ENCODE data around the gene NGFR.

Gene NGFR

DNA sequence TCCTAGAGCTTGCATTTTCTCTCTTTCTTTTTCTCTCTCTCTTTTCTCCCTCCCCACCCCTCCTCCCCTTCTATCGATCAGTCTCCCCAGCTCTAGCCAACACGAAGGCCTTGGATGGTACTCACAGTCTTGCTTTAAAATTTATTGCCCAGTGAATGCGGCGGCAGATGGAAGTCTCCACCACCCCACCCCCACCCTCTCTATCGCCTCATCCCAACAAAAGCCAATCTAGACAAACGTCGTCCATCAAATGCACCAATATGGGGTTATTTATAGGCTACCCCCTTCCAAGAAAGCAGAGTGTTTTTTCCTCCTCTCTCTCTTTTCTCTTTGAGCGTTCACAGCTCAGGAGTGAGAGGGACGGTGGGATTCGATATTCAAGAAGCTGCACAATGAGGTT is 10.5 kb upstream of the NGFR start:
- no peaks in the 10 kb centered on the region for H3K36me3 ChIP-seq (ENCODE audit: control insufficient read depth, low read length)
- H3K4me2 ChIP-seq (ENCODE audit: low read length) = no peak overlapping the region
- no peak overlapping the region for H3K27ac ChIP-seq (ENCODE audit: low read depth, low read length)
- H4K20me1 ChIP-seq (ENCODE audit: control insufficient read depth, insufficient read depth, low read depth, low read length) = no peaks in the 10 kb centered on the region
- no peaks in the 10 kb centered on the region for H3K79me2 ChIP-seq (ENCODE audit: control insufficient read depth, low read length)
- H3K4me3 ChIP-seq (ENCODE audit: low read length) = no peak overlapping the region
- TF ChIP-seq EZH2phosphoT487 (IDR thresholded peaks at IDR 0.05; ENCODE audit: borderline replicate concordance, low read length) = no peak
- TF ChIP-seq, protein P1, sequence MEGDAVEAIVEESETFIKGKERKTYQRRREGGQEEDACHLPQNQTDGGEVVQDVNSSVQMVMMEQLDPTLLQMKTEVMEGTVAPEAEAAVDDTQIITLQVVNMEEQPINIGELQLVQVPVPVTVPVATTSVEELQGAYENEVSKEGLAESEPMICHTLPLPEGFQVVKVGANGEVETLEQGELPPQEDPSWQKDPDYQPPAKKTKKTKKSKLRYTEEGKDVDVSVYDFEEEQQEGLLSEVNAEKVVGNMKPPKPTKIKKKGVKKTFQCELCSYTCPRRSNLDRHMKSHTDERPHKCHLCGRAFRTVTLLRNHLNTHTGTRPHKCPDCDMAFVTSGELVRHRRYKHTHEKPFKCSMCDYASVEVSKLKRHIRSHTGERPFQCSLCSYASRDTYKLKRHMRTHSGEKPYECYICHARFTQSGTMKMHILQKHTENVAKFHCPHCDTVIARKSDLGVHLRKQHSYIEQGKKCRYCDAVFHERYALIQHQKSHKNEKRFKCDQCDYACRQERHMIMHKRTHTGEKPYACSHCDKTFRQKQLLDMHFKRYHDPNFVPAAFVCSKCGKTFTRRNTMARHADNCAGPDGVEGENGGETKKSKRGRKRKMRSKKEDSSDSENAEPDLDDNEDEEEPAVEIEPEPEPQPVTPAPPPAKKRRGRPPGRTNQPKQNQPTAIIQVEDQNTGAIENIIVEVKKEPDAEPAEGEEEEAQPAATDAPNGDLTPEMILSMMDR (IDR thresholded peaks at IDR 0.05; ENCODE audit: low read depth, low read length, poor library complexity, severe bottlenecking) = no peak
- H3K4me1 ChIP-seq (ENCODE audit: control insufficient read depth, low read length) = peaks cover 4% of the 10 kb centered on the region; the same call in 1 of the 2 replicates
- no peaks in the 10 kb centered on the region for H3K9me2 ChIP-seq (replicated peaks; ENCODE audit: control insufficient read depth, low read length)
- peaks cover 61% of the 10 kb centered on the region for H3K27me3 ChIP-seq (ENCODE audit: control insufficient read depth, low read length)
- no peaks in the 10 kb centered on the region for H3K9me3 ChIP-seq (ENCODE audit: control insufficient read depth, insufficient read depth, low read length)
- H3F3A ChIP-seq (ENCODE audit: control insufficient read depth, insufficient read depth) = no peaks in the 10 kb centered on the region

DNA sequence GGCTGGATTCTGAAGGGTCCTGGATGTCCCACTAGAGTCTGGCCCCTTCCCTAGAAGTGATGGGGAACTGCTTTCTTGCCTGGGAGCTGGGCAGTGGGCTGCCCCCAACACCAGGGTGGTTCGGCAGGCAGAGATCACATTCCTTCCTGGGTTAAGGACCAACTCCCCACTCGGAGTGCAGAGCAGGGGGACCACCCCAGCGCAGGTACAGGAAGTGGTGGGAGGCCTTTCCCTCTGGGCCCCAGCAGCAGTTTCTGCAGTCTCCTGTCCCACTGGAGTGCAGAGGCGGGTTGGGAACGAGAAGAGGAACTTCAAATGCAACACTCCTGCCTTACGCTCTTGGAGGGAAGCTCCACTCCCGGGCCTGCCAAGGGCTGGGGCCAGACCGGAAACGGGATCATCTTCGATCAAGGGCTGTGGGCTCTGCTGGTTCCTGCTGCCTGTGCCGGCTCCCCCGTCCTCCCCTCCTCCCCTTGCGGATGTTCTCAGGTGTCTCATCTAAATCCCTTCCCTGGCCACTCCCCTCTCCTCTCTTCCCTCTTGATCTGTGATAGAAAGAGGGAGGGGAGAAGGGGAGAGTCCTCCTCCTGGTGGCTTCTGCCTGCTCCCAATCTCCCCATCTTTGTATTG is 9.0 kb upstream of the NGFR start:
- Histone ChIP-seq H3K27me3 (ENCODE audit: control insufficient read depth, low read length) (peaks cover 64% of the 10 kb centered on the region), H3K9me3 (ENCODE audit: control insufficient read depth, insufficient read depth, low read length) (no peaks in the 10 kb centered on the region), H3K79me2 (ENCODE audit: control insufficient read depth, low read length) (no peaks in the 10 kb centered on the region), H3K4me1 (ENCODE audit: control insufficient read depth, low read length) (peaks cover 4% of the 10 kb centered on the region; the same call in 1 of the 2 replicates), H3K9me2 (replicated peaks; ENCODE audit: control insufficient read depth, low read length) (no peaks in the 10 kb centered on the region), H3K4me3 (ENCODE audit: low read length) (no peak overlapping the region), H4K20me1 (ENCODE audit: control insufficient read depth, insufficient read depth, low read depth, low read length) (no peaks in the 10 kb centered on the region), H3F3A (ENCODE audit: control insufficient read depth, insufficient read depth) (no peaks in the 10 kb centered on the region), H3K36me3 (ENCODE audit: control insufficient read depth, low read length) (no peaks in the 10 kb centered on the region), H3K4me2 (ENCODE audit: low read length) (no peak overlapping the region), H3K27ac (ENCODE audit: low read depth, low read length) (no peak overlapping the region)
- TF ChIP-seq, protein P1 (IDR thresholded peaks at IDR 0.05; ENCODE audit: low read depth, low read length, poor library complexity, severe bottlenecking) = no peak
- TF ChIP-seq EZH2phosphoT487 (IDR thresholded peaks at IDR 0.05; ENCODE audit: borderline replicate concordance, low read length) = no peak

DNA sequence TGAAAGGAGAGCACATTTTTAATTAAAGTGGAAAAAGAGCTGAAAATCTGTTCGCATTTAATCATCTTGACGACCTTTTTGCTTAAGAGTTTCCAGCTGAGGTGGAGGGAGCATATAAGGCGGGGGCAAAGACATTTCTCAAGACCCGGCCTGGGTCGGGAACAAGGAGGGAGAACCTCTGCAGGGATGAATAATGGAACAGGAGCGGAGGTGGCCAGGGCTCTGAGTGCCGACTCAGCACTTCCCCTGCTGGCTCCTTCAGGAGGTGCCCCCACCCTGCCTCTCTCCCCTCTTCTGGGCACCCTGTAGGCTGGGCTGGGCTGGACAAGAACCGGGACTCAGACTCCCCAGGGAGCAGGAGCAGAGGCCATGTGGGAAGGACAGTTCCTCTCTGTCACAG is 7.9 kb upstream of the NGFR start:
- H3K4me3 ChIP-seq (ENCODE audit: low read length) = no peak overlapping the region
- no peaks in the 10 kb centered on the region for H3K79me2 ChIP-seq (ENCODE audit: control insufficient read depth, low read length)
- peaks cover 4% of the 10 kb centered on the region; the same call in 1 of the 2 replicates for H3K4me1 ChIP-seq (ENCODE audit: control insufficient read depth, low read length)
- H3F3A ChIP-seq (ENCODE audit: control insufficient read depth, insufficient read depth) = no peaks in the 10 kb centered on the region
- no peak overlapping the region for H3K27ac ChIP-seq (ENCODE audit: low read depth, low read length)
- H3K36me3 ChIP-seq (ENCODE audit: control insufficient read depth, low read length) = no peaks in the 10 kb centered on the region
- TF ChIP-seq, protein P1 (IDR thresholded peaks at IDR 0.05; ENCODE audit: low read depth, low read length, poor library complexity, severe bottlenecking) = no peak
- TF ChIP-seq EZH2phosphoT487 (IDR thresholded peaks at IDR 0.05; ENCODE audit: borderline replicate concordance, low read length) = no peak
- H3K9me2 ChIP-seq (replicated peaks; ENCODE audit: control insufficient read depth, low read length) = no peaks in the 10 kb centered on the region
- H4K20me1 ChIP-seq (ENCODE audit: control insufficient read depth, insufficient read depth, low read depth, low read length) = no peaks in the 10 kb centered on the region
- no peaks in the 10 kb centered on the region for H3K9me3 ChIP-seq (ENCODE audit: control insufficient read depth, insufficient read depth, low read length)
- peaks cover 64% of the 10 kb centered on the region for H3K27me3 ChIP-seq (ENCODE audit: control insufficient read depth, low read length)
- H3K4me2 ChIP-seq (ENCODE audit: low read length) = no peak overlapping the region
